OCI-LY7 (cell line): ENCODE data around the gene HK2. TPM values are rescaled to one million over a fixed set of nuclear protein-coding genes. Genes with fewer than 3 reads are reported as not detected.

Experiments
- BruUV-seq: library from RNA; stranded (reverse); fragments of 400-500 nt; replicated peaks from 2 replicates; lab custom pipeline; 2021; lab: Mats Ljungman, UMichigan
- CTCF ChIA-PET: fragments of 300-600 bp; sonication (Branson Sonifier 250); formaldehyde crosslinking; loops from one replicate; lab custom pipeline; 2022; ENCODE audit warnings: antibody characterized with exemption; ENCODE audit not compliant: unreplicated experiment; lab: Charles Lee
- POLR2A ChIA-PET: fragments of 300-600 bp; sonication (Branson Sonifier 250); formaldehyde crosslinking; loops from one replicate; lab custom pipeline; 2022; ENCODE audit warnings: antibody characterized with exemption; lab: Charles Lee
- DNase-seq: peaks from one replicate; pipeline ENCODE4 v3.0.0-alpha.2; 2015; ENCODE audit warnings: low spot score
- H2AFZ ChIP-seq: fragments of 200-600 bp; sonication (generic), shearing (Covaris generic); 2 replicates; pipeline ENCODE4 v1.6.1; 2014; ENCODE audit warnings: mild to moderate bottlenecking, antibody characterized with exemption, low read length, moderate library complexity
- H3K27ac ChIP-seq: fragments of 200-600 bp; sonication (generic); 2 replicates; pipeline ENCODE4 v1.5.1; 2014; ENCODE audit warnings: mixed run types, low read depth, mild to moderate bottlenecking, moderate library complexity, low read length, inconsistent platforms; ENCODE audit not compliant: poor library complexity, severe bottlenecking
- H3K36me3 ChIP-seq: fragments of 200-600 bp; sonication (generic); 2 replicates; pipeline ENCODE4 v1.6.1; 2014; ENCODE audit warnings: mild to moderate bottlenecking, antibody characterized with exemption, low read length, moderate library complexity, mixed read lengths; ENCODE audit not compliant: insufficient read depth
- H3K4me1 ChIP-seq: fragments of 200-600 bp; sonication (generic); 2 replicates; pipeline ENCODE4 v1.5.1; 2014; ENCODE audit warnings: mild to moderate bottlenecking, low read length; ENCODE audit not compliant: insufficient read depth, poor library complexity, severe bottlenecking
- H3K4me2 ChIP-seq: fragments of 200-600 bp; sonication (generic); 2 replicates; pipeline ENCODE4 v1.6.1; 2014; ENCODE audit warnings: mild to moderate bottlenecking, low read length
- H3K4me3 ChIP-seq: fragments of 200-600 bp; sonication (generic); 2 replicates; pipeline ENCODE4 v1.5.1; 2014; ENCODE audit warnings: mild to moderate bottlenecking, low read depth, low read length; ENCODE audit not compliant: poor library complexity, severe bottlenecking
- H3K79me2 ChIP-seq: fragments of 200-600 bp; sonication (generic); 2 replicates; pipeline ENCODE4 v1.6.1; 2016; ENCODE audit warnings: low read depth, mild to moderate bottlenecking, low read length, moderate library complexity, mixed read lengths; ENCODE audit not compliant: insufficient read depth
- H3K9me2 ChIP-seq: fragments of 200-600 bp; sonication (generic); 2 replicates; pipeline ENCODE4 v1.6.1; 2016; ENCODE audit warnings: mild to moderate bottlenecking, low read length, mixed read lengths; ENCODE audit not compliant: insufficient read depth
- H3K9me3 ChIP-seq: fragments of 200-600 bp; sonication (generic); 2 replicates; pipeline ENCODE4 v1.6.1; 2014; ENCODE audit warnings: mild to moderate bottlenecking, mixed run types, low read length, mixed read lengths
- H4K20me1 ChIP-seq: fragments of 200-600 bp; sonication (generic); 2 replicates; pipeline ENCODE4 v1.6.1; 2014; ENCODE audit warnings: mild to moderate bottlenecking, antibody characterized with exemption, low read length, moderate library complexity, mixed read lengths; ENCODE audit not compliant: insufficient read depth
- EZH2phosphoT487 ChIP-seq: fragments of 200-600 bp; sonication (generic); IDR thresholded peaks from 2 replicates; pipeline ENCODE4 v1.6.1; 2018; ENCODE audit warnings: low read depth, borderline replicate concordance, mild to moderate bottlenecking, mixed run types, antibody characterized with exemption, low read length, moderate library complexity, mixed read lengths
- intact Hi-C: fragments of 100-400 bp; cut with micrococcal nuclease; formaldehyde crosslinking; loops from one replicate; pipeline ENCODE4 v1.10.0; 2022; ENCODE audit not compliant: unreplicated experiment
- total RNA-seq, 2 experiments: library from RNA; depleted of rRNA in 1 of 2; stranded (reverse); fragments of >200 nt in 1 of 2; shearing (Covaris generic) in 1 of 2; gene quantifications; 2 replicates each; pipeline ENCODE4 v1.2.3, GENCODE V29; 2014 to 2022
- TF ChIP-seq, protein P1 (sequence below): fragments of 200-600 bp; sonication (generic); conservative IDR thresholded peaks from 2 replicates; pipeline ENCODE4 v1.5.1; 2014; ENCODE audit warnings: mild to moderate bottlenecking, antibody characterized with exemption, low read length, moderate library complexity, mixed read lengths

HK2 gene
- total RNA-seq, 2 experiments from 2014 or later, result 8.6 to 50.5 TPM

- peaks cover 25% of the 10 kb centered on the region for H3K4me1 ChIP-seq
- ChIA-PET POLR2A (interaction anchor here (0.6 to 4.3 kb wide), 6 partner anchors 9 to 837 kb away, joined by 3 to 43 read pairs (median 4); no protein-coding TSS in a partner anchor), CTCF (interaction anchor here (0.9 to 2.1 kb wide), 2 partner anchors 13 to 146 kb away, joined by 3 to 7 read pairs; no protein-coding TSS in a partner anchor)
- H2AFZ ChIP-seq, result no peak overlapping the region
- peak overlapping the region; percentile 91 for H3K4me2 ChIP-seq
- H3K27ac ChIP-seq, result no peak overlapping the region
- no peaks in the 10 kb centered on the region for H3K9me3 ChIP-seq
- H3K9me2 ChIP-seq, result no peaks in the 10 kb centered on the region
- no peak for DNase-seq
- no TSS peak for BruUV-seq
- H3K4me3 ChIP-seq, result peak overlapping the region; percentile 85
- peaks cover 26% of the 10 kb centered on the region for H3K36me3 ChIP-seq
- intact Hi-C loops, result loop anchor here (1.0 kb wide), 1 partner anchor 39 kb away; no protein-coding TSS in a partner anchor
- H4K20me1 ChIP-seq, result peaks cover 31% of the 10 kb centered on the region
- H3K79me2 ChIP-seq, result peaks cover 62% of the 10 kb centered on the region
- no peak for TF ChIP-seq EZH2phosphoT487
- TF ChIP-seq, protein P1, sequence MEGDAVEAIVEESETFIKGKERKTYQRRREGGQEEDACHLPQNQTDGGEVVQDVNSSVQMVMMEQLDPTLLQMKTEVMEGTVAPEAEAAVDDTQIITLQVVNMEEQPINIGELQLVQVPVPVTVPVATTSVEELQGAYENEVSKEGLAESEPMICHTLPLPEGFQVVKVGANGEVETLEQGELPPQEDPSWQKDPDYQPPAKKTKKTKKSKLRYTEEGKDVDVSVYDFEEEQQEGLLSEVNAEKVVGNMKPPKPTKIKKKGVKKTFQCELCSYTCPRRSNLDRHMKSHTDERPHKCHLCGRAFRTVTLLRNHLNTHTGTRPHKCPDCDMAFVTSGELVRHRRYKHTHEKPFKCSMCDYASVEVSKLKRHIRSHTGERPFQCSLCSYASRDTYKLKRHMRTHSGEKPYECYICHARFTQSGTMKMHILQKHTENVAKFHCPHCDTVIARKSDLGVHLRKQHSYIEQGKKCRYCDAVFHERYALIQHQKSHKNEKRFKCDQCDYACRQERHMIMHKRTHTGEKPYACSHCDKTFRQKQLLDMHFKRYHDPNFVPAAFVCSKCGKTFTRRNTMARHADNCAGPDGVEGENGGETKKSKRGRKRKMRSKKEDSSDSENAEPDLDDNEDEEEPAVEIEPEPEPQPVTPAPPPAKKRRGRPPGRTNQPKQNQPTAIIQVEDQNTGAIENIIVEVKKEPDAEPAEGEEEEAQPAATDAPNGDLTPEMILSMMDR, result peak; percentile 26; the same call in 1 of the 2 replicates
Observed at GRCh38 chr2:74836675-74837401, 2.9 kb downstream of the HK2 start.

DNA sequence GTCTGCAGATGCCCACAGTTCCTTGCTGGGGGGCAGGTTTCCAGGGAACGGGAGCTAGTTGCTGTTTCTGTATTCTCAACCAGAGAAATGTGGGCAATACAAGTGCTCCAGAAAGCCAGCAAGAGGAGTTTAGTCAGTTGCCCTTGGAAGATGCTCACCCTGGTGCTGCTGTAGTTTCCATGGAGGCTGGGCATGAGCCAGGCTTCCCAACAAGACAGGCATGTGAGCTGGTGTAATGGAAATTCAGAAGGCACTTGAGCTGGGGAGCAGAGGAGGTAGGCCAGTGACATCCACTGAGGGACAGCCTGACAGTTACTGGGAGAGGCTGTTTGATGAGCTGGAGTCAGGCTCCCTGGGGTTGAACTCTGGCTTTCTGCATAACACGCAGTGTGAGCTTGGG, 7.7 kb downstream of the HK2 start:
- intact Hi-C loops, result no loop called here
- peaks cover 35% of the 10 kb centered on the region for H4K20me1 ChIP-seq
- CTCF ChIA-PET, result no interaction called here

More for the DNA sequence above, 7.7 kb downstream of the HK2 start:
- POLR2A ChIA-PET, result no interaction called here
- H3K4me1 ChIP-seq, result peaks cover 22% of the 10 kb centered on the region
- no peaks in the 10 kb centered on the region for H3K9me2 ChIP-seq
- DNase-seq, result no peak
- peaks cover 34% of the 10 kb centered on the region for H3K36me3 ChIP-seq
- TF ChIP-seq, protein P1, result no peak
- TF ChIP-seq EZH2phosphoT487, result no peak
- no peak overlapping the region for H3K27ac ChIP-seq
- BruUV-seq, result no TSS peak
- no peak overlapping the region for H2AFZ ChIP-seq
- no peak overlapping the region for H3K4me3 ChIP-seq
- no peaks in the 10 kb centered on the region for H3K9me3 ChIP-seq
- H3K4me2 ChIP-seq, result no peak overlapping the region
- peaks cover 88% of the 10 kb centered on the region for H3K79me2 ChIP-seq
